ENCODE measurements around the gene OR2H1.

GRCh38 chr6:29491574-29491973, 34.6 kb downstream of the OR2H1 start:
- TF ChIP-seq CTCF (IDR thresholded peaks at IDR 0.05) (no peak), POLR2A (IDR thresholded peaks at IDR 0.05) (no peak)

All from adrenal gland (tissue), 5 donors.